ENCODE data around the gene TJP3.
A peak's percentile ranks its signal among the peaks of the same experiment; 100 is the strongest.
"Not testable (repeated sequence)": the region's sequence is repeated elsewhere in the genome, so short reads cannot be mapped to it uniquely, and the experiment has no call there.

The TJP3 gene

DNA sequence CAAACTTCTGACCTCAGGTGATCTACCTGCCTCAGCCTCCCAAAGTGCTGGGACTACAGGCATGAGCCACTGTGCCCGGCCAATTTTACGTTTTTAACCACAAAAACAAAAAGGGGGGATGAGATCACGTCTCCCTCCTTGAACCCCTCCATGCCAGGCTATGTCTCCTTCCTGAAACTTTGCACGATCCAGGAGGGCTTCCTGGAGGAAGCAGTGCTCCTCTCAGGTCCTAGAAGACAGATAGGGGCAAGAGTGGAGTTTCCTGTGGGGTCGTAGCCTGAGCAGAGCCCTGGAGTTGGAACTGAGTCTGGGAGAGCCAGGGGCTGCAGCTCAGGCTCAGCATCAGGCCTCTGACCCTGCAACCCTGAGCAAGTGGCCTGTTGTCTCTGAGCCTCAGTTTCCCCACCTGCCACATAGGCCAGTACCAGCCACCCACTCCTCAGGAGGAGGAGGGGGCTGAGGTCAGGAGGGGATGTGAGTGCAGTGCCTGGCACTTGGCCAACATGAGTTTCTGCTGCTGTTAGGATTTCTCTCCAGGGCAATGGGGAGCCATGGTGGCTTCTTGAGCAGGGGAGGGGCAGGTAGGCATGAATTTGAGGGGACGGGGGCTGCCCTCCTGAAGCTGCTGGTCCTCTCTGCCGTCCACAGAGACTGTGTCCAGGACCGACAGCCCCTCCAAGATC, 37.3 kb downstream of the TJP3 start:
- no peak for DNase-seq (ENCODE audit: low read depth)

DNA sequence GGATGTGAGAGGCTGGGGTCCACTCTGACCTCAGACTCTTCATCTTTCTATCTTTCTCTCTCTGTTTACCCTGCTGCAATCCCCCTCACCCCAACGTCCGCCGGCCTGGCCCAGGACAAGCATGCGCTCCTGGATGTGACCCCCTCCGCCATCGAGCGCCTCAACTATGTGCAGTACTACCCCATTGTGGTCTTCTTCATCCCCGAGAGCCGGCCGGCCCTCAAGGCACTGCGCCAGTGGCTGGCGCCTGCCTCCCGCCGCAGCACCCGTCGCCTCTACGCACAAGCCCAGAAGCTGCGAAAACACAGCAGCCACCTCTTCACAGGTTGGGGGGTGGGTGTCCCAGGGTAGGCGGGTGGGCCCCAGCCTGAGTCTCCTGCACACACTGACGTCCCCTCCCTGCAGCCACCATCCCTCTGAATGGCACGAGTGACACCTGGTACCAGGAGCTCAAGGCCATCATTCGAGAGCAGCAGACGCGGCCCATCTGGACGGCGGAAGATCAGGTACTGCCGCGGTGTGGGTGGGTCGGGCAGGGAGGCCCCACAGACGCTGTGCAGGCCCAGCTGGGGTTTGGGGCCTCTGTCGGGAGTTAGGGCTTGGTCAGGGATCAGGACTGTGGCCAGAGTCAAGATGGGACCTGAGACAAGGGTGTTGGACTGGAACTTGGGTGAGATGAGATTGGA, 38.3 kb downstream of the TJP3 start:
- DNase-seq (ENCODE audit: low read depth): no peak

DNA sequence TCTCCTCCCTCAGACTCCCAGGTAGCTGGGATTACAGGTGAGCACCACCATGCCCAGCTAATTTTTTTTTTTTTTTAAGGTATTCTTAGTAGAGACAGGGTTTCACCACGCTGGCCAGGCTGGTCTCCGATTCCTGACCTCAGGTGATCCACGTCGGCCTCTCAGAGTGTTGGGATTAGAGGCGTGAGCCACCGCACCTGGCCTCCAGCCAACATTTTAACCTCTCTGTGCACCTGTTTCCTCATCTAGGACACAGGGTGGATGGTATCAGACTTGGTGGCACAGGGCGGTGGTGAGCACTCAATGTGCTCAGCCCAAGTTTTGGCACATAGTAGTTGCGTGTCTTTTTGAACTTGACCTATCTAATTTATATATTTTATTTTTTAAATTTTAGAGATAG, 40.8 kb downstream of the TJP3 start:
- DNase-seq (ENCODE audit: low read depth): no peak

DNA sequence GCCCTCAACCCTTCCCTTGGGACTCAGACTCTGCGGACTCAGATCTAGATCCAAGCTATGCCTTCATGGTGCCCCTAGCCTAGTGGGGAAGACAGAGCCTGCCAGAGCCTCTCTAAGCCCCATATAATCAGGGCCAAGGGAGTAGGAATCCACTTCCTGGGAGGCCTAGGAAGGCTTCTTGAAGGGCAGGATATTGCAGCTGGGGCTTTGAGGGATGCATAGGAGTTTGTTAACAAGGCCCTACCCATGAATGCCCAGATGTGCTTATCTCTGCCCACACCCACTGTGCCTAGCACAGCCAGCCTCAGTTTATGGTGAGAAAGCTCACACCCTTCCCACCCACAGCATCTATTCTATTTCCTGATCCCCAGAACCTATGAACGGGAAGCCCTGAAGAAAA, 42.0 kb downstream of the TJP3 start:
- DNase-seq (ENCODE audit: low read depth): no peak

DNA sequence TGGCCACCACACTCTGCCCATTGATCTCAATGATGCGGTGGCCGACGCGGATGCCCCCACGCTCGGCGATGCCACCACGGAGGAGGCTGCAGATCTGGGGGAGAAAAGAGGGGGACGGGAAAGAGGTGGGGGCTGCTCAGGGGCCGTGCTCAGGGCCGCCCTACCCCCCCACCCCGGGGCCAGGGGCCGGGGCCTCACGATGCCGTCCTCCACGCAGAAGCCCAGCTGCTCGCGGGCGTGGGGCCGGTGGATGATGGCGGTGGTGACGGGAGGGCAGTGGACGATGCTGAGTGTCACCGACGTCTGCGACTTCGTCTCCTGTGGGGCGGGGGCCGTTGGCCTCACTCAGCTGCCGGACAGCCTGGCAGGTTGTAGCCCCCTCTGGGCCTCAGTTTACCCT, 43.1 kb downstream of the TJP3 start:
- no peak for DNase-seq (ENCODE audit: low read depth)

DNA sequence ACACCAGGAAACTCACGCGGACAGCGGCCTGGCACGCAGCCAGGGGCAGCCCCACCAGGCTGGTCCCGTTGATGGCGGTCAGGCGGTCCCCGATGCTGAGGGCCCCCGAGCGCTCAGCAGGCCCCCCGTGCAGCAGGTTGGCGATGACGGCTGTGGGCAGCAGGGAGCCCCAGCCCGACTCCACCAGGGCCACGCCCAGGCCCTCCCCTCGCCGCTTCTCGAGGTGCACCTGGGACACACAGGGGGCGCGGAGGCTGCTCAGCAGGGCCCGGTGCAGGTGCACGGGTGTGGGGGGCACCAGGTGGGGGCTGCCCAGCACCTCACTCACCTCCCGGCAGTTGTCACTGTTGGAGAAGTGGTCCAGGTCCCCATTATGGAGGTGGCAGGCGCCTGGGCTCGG, 44.3 kb downstream of the TJP3 start:
- DNase-seq (ENCODE audit: low read depth): no peak

DNA sequence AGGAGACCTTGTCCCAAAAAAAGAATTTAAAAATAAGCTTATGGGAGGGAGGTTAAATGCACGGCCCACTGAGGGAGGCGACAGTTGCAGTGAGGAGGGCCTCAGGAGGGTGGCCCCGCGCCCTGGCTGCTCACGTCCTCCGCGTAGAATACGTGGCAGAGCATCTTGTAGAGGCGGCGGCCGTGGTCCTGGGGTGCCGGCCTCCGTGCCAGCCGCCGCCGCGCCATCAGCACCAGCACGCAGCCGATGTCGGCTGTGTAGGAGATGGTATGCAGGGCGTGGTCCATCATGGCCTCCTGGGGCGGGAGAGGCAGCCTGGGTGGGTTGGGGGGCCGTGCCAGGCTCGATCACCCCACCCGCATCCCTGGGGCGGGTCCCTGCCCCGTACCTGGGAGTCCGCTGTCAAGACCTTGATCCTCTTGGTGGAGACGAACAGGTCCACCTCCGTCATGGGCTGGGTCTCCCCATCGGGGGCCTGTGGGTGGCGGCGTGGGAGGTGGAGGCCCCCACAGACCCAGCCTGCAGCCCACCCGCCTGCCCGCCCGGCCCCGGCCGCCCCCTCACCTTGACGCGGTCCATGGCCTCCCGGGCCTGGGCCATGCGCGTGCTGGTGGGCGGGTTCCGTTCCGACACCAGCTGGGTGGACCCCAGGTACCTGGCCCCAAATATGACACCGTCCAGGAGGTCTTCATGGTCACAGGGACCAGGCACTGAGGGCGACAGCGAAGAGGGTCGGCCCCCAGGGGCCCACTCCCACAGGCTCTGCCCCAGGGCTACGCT, 45.6 kb downstream of the TJP3 start:
- DNase-seq (ENCODE audit: low read depth): no peak

DNA sequence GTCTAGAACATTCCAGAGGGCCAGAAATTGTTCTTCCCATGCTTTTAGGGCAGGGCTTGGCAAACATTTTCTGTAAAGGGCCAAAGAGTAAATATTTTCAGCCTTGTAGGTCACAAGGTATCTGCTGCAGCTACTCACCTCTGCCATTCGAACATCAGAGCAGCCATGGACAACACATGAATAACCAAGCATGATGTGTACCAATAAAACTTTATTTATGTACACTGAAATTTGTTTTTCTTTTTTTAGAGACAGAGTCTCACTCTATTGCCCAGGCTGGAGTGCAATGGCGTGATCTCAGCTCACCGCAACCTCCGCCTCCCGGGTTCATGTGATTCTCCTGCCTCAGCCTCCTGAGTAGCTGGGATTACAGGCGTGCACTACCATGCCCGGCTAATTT, 49.5 kb downstream of the TJP3 start:
- not testable (repeated sequence) for DNase-seq (ENCODE audit: low read depth)

DNA sequence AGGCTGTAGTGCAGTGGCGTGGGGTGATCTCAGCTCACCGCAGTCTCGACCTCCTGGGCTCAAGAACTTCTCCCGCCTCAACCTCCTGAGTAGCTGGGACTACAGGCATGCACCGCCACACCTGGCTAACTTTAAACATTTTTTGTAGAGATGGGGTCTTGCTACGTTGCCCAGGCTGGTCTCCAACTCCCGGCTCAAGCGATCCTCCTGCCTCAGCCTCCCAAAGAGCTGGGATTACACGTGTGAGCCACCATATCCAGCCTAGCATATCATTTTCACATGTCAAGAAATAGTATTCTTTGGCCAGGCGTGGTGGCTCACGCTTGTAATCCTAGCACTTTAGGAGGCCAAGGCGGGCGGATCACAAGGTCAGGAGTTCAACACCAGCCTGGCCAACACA, 50.1 kb downstream of the TJP3 start:
- not testable (repeated sequence) for DNase-seq (ENCODE audit: low read depth)

DNA sequence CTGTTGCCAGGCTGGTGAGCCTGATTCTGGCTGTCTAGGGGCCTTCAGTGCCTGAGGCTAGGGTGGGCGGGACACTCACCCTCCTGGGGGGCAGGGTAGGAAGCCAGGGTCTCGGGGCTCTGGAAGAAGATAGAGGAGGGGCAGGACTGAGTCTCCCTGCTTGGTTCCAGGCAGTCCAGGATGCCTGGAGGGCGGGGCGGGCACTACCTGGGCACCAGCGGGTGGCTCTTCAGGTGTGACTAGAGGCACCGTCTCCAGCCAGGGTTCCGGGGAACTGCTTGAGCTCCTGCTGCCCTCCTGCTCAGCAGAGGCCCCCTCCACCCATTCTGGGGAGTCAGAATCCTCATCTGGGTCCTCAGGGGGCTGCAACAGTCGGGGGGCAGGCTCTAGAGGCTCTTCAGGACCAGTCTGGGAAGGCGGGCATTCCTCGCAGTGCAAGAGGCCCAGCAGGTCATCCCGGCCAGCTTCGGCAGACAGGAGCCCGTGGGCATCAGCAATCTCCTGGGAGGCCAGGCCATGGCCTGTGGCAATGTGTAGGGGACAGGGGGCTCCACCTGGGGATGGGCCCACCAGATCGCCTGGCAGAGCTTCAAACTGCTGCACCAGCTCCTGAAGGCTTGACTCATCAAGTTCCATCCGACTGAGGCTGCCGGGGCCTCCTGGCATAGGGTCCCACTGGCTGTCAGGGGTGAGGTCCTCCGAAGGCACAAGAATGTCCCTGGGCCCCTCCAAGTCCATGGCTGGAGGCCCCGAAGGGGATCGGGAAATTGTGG, 51.5 kb downstream of the TJP3 start:
- DNase-seq (ENCODE audit: low read depth): no peak

DNA sequence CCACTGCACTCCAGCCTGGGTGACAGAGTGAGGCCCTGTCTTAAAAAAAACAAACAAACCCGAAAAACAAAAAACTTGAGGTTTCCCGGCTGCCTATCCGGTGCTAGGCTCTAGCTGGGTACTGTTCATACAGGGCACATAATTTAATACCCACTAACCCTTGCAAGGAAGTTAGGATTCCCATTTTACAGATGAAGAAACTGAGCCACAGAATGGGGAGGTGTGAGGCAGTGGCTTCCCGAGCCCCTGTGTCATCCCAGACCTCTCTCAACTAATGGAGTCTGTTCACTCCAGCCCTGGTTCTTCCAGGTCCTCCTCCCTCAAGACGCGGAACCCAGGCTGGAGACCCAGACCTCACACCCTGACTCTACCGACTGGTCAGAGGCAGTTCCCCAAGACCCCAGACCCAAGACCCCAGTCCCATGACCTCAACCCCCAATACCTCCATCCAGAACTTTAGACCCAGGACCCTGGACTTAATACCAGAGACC, 52.7 kb downstream of the TJP3 start:
- DNase-seq (ENCODE audit: low read depth): no peak

DNA sequence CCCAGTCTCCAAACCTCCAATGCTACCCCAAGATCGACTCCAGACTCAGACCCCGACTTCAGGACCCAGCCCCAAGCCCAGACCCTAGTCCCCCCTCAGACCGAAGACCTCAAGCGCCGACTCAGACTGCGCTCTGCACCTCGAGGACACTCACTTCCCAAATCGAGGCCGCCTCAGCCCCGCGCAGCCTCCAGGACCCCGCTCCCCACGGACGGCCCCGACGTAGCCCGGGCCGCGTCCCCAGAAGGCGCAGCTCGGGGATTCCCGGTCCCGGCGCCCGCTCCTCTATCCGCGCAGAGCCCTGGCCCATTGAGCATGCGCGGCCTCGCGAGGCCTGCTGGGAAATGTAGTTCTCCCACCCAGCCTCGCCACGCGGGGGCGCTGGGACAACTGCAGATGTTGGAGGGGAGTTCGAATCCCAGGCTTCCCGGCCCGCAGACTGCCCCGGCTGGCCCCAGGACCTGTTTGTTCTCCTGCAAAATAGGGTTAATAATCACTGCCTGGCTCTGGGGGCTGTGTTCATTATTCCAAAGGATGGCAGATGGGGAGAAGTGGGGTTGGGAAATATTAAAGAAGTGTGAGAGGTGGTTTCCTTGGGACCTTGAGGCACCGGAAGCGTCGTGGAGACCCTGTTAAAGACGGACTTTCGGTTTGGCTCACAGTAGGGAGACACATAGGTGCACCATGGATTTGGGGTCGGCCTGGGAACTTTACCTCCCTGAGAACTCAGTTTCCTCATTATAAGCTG, 53.4 kb downstream of the TJP3 start, which contains the start of gene APBA3:
Gene APBA3 (minus strand): TSS at position 311 of the 748 bp plus-strand sequence. CDS start 1,428 bp downstream, outside the sequence.
- DNase-seq (ENCODE audit: low read depth): peak; percentile 93

DNA sequence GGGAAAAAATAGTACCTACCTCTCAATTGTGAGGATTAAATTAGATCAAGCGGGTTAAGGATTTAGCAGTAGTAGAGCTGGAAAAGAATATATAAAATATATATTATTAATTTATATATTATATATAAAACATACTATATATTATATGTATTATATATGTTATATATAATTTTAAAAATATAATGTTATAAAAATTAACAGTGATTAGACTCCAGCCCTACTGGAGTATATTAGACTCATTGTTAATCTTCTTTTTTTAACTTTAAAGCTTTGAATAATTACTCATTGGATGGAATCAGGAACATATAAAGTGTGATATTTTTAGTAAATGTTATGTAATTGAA, 53.9 kb downstream of the TJP3 start:
- no peak for DNase-seq (ENCODE audit: low read depth)

DNA sequence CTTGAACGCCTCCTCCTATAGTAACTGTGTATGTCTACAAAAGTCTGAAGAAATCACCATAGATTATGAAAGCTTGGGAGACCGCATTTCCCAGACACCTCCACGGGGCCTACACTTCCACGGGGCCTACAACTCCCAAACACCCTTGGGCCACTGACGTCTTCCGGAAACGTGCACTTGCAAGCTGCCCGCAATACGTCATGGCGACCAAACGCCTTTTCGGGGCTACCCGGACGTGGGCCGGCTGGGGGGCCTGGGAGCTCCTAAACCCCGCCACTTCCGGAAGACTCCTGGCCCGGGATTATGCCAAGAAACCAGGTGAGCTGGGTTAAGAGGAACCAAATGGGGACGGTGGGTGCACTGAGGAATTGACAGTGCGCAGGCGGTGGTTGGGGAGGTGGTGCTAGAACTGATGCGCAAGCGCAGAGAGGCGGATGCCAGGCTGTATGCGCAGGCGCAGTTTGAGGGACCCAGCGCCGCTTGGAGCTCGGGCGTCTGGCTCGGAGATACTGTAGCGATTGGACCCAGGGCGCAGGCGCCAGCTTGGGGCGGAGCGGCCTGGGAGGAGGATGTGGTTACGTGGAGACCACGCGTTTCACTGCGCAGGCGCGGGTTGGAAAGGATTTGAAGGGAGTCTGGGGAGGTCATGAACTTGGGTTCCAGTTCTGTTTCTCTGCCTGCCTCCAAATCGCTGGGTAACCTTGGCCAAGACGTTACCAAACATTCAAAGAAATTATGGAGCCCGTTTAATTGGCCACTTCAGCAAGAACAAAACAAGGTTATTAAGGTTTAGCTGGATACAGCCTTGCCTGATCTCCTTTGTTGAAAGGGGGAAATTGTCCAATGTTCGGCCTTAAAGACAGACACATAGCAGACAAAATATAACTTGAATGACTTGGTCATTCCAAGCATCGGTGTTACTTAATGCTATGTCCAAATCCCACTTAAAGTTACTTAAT, 54.6 kb downstream of the TJP3 start, which contains the start of gene MRPL54:
Gene MRPL54 (plus strand): TSS at position 182 of the 959 bp plus-strand sequence. CDS start 19 bp downstream, at position 201.
- peak; percentile 99 for DNase-seq (ENCODE audit: low read depth)

DNA sequence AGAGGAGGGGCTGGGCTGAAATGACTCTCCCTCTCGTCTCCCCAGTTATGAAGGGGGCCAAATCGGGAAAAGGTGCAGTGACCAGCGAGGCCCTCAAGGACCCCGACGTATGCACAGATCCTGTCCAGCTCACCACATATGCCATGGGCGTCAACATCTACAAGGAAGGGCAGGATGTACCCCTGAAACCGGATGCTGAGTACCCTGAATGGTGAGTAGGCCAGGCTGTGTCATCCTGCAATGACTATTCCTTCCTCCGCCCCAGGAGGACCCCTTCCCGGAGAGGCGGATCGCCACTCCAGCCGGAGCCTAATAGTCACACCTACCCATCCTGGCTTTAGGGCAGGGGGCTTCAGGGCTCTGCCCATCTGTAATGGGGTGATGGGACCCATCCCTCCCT, 56.9 kb downstream of the TJP3 start:
- no peak for DNase-seq (ENCODE audit: low read depth)

DNA sequence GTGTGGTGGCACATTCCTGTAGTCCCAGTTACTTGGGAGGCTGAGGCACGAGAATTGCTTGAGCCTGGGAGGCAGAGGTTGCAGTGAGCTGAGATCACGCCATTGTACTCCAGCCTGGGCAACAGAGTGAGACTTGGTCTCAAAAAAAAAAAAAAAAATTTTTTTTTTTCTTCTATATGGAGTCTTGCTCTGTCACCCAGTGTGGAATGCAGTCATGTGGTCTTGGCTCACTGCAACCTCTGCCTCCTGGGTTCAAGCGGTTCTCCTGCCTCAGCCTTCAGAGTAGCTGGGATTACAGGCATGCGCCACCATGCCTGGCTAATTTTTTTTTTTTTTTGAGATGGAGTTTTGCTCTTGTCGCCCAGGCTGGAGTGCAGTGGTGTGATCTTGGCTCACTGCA, 57.6 kb downstream of the TJP3 start:
- DNase-seq (ENCODE audit: low read depth): not testable (repeated sequence)

DNA sequence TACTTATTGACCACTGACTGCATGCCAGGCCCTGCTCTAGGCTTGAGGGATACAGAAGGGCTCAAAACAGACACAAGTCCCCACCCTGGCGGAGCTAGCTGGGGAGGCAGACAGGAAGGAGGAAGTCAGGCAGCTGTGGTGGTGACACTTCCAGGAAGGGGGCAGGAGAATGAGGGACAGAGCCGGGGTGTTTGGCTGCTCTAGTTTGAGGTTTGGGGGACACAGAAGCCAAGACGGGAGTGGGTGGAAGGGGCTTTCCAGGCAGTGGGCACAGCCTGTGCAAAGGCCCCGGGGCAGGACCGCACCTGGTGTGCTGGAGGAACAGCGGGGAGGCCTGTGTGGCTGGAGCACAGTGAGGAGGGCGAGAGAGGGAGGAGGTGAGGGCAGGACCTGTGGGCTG, 58.3 kb downstream of the TJP3 start:
- no peak for DNase-seq (ENCODE audit: low read depth)

DNA sequence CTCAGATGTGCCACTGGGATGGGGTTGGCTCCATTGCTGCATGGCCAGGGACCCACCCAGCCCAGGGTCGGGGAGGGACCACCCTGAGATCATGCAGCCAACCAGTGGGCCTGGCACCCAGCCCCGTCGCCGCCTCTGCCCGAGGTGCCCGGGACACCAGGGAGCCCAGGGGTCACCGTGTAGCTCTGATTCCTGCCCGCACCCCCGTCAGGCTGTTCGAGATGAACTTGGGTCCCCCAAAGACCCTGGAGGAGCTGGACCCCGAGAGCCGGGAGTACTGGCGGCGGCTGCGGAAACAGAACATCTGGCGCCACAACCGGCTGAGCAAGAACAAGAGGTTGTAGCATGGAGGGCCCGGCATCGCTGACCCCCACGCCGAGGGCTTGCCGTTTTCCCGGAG, 58.9 kb downstream of the TJP3 start:
- DNase-seq (ENCODE audit: low read depth): no peak

DNA sequence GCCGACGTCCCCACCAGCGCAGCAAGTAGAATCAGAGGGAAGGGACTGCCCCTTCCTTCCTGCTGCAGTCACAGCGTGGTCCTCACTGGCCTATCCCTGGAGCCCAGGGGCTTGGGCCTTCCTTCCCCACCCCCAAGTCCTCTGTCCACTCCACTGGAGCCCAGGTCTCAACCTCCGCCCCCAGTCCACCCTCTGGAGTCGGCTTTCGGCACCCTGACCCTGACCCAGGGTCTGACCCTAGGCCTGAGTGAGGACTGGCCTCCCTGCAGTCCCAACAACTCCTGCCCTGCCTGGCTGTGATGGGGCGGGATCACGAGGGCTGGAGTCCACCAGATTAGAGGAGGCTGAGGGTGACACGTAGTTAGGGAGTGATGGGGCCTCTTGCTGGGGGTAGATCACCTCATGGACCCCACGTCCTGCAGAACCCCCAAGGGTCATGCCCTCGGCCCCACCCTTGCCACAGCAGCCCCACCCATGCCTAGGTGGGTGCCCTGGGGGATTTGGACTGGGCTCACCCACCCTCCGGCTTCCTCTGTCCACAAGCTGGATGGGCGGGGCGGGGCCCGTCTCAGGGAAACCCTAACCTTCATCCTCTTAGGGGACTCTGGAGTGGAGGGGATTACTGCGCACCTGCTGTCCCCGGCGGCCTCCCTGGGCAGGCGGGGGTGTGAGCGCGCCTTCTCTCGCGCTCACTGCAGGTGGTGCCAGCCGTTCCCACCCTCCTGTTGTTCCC, 60.0 kb downstream of the TJP3 start:
- DNase-seq (ENCODE audit: low read depth): no peak

DNA sequence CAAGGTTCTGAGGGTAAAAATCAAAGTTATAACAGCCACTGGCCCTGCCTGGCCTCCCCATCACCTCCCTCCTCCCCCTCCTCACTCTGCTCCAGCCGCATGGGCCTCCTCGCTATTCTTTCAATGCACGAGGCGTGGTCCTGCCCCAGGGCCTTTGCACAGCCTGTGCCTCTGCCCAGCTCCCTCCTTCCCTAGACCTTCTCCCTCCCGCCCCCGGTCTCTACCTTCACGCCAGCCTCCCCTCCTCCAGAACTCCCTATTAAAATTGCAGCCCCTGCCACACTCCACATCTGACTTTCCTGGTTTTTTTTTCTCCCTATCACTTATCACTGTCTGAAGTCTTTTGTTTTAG, 60.5 kb downstream of the TJP3 start:
- DNase-seq (ENCODE audit: low read depth): no peak
